Measurements from ENCODE around the gene MRPL58.

DNA sequence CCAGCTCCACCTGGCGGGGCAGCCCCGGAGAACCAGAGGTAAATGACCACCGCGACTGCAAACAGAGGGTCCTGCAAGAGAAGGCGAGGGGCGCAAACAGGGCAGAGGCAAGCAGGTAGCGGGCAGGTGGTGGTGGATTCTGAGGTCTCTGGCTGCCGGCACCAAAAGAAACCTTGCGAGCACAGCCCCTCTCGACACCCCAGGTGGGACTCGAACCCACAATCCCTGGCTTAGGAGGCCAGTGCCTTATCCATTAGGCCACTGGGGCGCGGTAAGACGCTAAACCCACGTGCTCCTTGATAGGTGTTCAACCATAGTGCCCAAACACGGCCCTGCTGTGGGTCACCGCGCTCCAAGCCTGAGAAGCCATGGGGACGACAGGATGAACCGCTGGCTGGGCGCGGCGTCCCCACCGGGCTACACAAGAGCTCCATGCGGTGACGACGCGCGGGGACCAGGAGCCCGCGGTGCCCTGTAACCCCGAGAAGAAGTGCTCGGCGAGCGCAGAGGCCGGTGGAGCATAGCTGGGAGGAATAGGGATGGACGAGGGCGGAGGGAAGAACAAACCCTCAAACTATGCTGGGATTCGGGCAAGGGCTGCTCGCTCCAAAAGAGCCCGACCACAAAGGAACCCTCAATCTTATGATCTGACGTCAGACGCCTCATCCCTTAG lies 21.9 kb downstream of the MRPL58 start:
- TF ChIP-seq CTCF (conservative IDR thresholded peaks at IDR 0.05; ENCODE audit: low read depth in 2 of 2) (peak; percentile 17 to 42; a peak in 2 of 4 replicates), EZH2phosphoT487 (IDR thresholded peaks at IDR 0.05; ENCODE audit: unreplicated experiment) (no peak), EZH2 (IDR thresholded peaks at IDR 0.05; ENCODE audit: low read depth, unreplicated experiment) (no peak), POLR2AphosphoS5 (IDR thresholded peaks at IDR 0.05; ENCODE audit: low read depth) (no peak; the same call in 1 of the 2 replicates), ZNF114 (CRISPR knock-in tag; IDR thresholded peaks at IDR 0.05) (no peak), JUNB (IDR thresholded peaks at IDR 0.05; ENCODE audit: unreplicated experiment) (no peak), CREB1 (CRISPR knock-in tag; IDR thresholded peaks at IDR 0.05; ENCODE audit: low read depth) (peak; percentile 61; the same call in 1 of the 2 replicates), REST (IDR thresholded peaks at IDR 0.05; ENCODE audit: unreplicated experiment) (no peak), ZNF462 (CRISPR knock-in tag; IDR thresholded peaks at IDR 0.05) (no peak), NANOG (IDR thresholded peaks at IDR 0.05; ENCODE audit: borderline replicate concordance) (no peak), STAT1 (IDR thresholded peaks at IDR 0.05; ENCODE audit: unreplicated experiment) (no peak), ZNF331 (CRISPR knock-in tag; IDR thresholded peaks at IDR 0.05; ENCODE audit: low read depth) (peak; percentile 23; the same call in 1 of the 2 replicates)
- TF ChIP-seq, protein P1, sequence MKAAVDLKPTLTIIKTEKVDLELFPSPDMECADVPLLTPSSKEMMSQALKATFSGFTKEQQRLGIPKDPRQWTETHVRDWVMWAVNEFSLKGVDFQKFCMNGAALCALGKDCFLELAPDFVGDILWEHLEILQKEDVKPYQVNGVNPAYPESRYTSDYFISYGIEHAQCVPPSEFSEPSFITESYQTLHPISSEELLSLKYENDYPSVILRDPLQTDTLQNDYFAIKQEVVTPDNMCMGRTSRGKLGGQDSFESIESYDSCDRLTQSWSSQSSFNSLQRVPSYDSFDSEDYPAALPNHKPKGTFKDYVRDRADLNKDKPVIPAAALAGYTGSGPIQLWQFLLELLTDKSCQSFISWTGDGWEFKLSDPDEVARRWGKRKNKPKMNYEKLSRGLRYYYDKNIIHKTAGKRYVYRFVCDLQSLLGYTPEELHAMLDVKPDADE (IDR thresholded peaks at IDR 0.05): peak; percentile 51; the same call in 1 of the 2 replicates
